Prostate gland (tissue), 2 donors: ENCODE results near the gene PRPF6.

Experiments
- CTCF ChIP-seq, 4 experiments: fragments of 200-600 bp in 2 of 4; fragments of 450-650 bp in 2 of 4; sonication (generic) in 2 of 4; IDR thresholded peaks; 1 replicate in 3 of 4; 2 replicates in 1 of 4; pipeline ENCODE4 v1.5.1; 2016 to 2019; ENCODE audit warnings: antibody characterized with exemption in 4 of 4, mild to moderate bottlenecking in 2 of 4, moderate library complexity in 2 of 4
- POLR2A ChIP-seq: fragments of 450-650 bp; IDR thresholded peaks from one replicate; pipeline ENCODE4 v1.6.1; 2016; ENCODE audit warnings: antibody characterized with exemption, mild to moderate bottlenecking
- POLR2AphosphoS5 ChIP-seq: sonication (generic); formaldehyde crosslinking; IDR thresholded peaks from one replicate; pipeline ENCODE4 v1.6.1; 2017; ENCODE audit warnings: antibody characterized with exemption

- TF ChIP-seq POLR2AphosphoS5: no peak
- TF ChIP-seq CTCF (IDR thresholded peaks at IDR 0.05): no peak
- no peak for TF ChIP-seq POLR2A
Measured at GRCh38 chr20:63972312-63973159, 8.4 kb upstream of the PRPF6 start.
